Adipose tissue (tissue), 3 donors: Measurements from ENCODE around the gene MITF. TPM values are rescaled to one million over a fixed set of nuclear protein-coding genes. Genes with fewer than 3 reads are reported as not detected.

Experiments used
- H3K27ac ChIP-seq: one replicate; pipeline ENCODE4 v1.5.1; 2013; ENCODE audit warnings: low read depth, low read length
- WGBS, 3 donors: extraction: QIAGEN DNeasy Blood & Tissue Kit; methylation state at CpG; one replicate each; pipeline ENCODE4 v1.1.7; 2013; 5-methylcytosine and 5-hydroxymethylcytosine counted together
- polyA plus RNA-seq, 3 donors: library from polyadenylated mRNA; stranded (reverse); fragments of 200-250 nt; gene quantifications; one replicate each; pipeline ENCODE4 v1.2.3, GENCODE V29; 2013
- donor health status: healthy with polysubstance abuse.
- donor health status: Bipolar disorder and iron deficiency.
- donor health status: healthy.

MITF gene
- polyA plus RNA-seq, 3 donors: 1.6 to 13.3 (median 7.3) TPM

GRCh38 chr3:69723389-69723788, 15.9 kb upstream of the MITF start:
- no peak overlapping the region for H3K27ac ChIP-seq
- WGBS, 3 donors: 67 to 83% (median 73%) methylated on average over 4 of the region's 4 CpGs

- H3K27ac ChIP-seq: no peak overlapping the region
- 51 to 64% (median 63%) methylated on average over 2 of the region's 2 CpGs for WGBS, 3 donors
Measured at GRCh38 chr3:69724722-69725435, 14.4 kb upstream of the MITF start.

- H3K27ac ChIP-seq: no peak overlapping the region
Measured at GRCh38 chr3:69725994-69726571, 13.2 kb upstream of the MITF start.

DNA sequence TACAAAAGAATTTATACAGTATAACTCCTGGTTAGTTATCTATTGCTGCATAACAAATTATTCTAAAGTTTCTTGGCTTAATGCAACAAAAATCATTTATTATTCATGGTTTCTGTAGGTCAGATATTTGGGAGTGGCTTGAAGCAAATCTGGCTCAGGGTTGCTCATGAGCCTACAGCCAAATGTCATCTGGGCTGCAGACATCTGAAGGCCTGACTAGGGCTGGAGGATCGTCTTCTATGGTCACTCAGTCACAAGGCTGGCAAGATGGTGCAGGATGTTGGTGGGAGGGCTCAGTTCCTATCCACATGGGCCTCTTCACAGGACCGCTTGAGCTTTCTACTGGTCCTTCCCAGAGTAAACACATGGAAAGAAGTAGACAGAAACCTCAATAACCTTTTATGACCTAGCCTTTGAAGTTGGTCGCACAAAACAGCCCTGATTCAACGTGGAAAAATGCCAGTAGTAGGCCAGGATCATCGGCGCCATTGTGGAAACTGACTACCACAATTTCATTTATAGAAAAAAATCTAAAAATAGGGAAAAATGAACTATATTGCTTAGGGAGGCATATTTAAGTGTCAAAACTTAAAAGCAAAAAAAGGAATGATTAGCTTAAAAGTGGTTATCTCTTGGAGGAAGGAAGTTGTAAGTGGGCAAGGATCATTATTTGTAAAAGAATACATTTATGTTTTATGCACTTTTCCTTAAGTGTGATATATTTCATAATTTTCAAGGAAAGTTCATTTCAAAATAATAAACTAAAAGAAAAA, 9.9 kb upstream of the MITF start:
- no peak overlapping the region for H3K27ac ChIP-seq
- WGBS, 3 donors: 82 to 87% (median 85%) methylated on average over 6 of the region's 6 CpGs

More at GRCh38 chr3:69725994-69726571, 13.2 kb upstream of the MITF start:
- 85 to 91% (median 89%) methylated on average over 3 of the region's 3 CpGs for WGBS, 3 donors

- 52 to 68% (median 54%) methylated on average over 2 of the region's 2 CpGs for WGBS, 3 donors
- H3K27ac ChIP-seq: no peak overlapping the region
Measured at GRCh38 chr3:69731080-69731479, 8.2 kb upstream of the MITF start.

- WGBS, 3 donors: 76 to 88% (median 87%) methylated on average over 2 of the region's 2 CpGs
- H3K27ac ChIP-seq: no peak overlapping the region
Measured at GRCh38 chr3:69735893-69736292, 3.4 kb upstream of the MITF start.

- no peak overlapping the region for H3K27ac ChIP-seq
- 37 to 49% (median 44%) methylated on average over 3 of the region's 3 CpGs for WGBS, 3 donors
Measured at GRCh38 chr3:69737392-69737791, 1.9 kb upstream of the MITF start.

DNA sequence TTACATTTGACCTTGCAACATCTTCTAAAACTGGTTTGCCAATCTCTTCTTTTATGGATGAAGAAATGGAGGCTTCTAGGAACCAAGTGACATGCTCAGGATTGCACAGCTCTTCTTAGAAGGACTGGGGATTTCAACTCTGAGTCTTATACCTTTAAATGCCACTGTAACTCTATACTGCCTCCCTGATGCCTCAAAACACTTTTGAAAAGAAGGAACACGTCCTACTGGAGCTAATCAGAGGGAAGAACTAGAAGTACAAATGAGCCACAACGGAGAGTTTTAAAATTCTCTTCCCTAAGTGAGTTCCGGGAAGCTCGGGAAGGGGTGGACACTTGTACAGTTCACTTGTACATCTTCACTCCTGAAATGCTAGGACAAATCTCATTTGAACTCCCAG, 949 bp upstream of the MITF start:
- WGBS, 3 donors: 0 to 3% (median 0%) methylated on average over 4 of the region's 4 CpGs
- H3K27ac ChIP-seq: no peak overlapping the region

DNA sequence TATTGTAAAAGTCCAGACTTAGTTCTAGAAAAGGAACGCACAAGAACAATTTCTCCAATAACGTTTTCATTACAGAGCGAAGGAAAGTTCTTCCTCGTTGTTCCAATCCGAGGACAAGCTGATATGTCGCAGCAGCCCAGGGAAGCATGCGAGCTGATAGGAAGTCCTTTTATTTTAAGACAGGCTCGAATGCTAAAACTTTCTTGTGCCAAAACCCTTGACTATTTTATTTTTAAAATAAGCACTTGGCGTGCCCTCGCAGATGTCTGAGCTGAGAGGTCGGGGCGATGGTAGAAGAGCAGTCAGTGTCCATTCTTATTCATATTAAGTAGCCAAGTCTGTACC, 433 bp upstream of the MITF start:
- H3K27ac ChIP-seq: no peak overlapping the region
- WGBS, 3 donors: 0 to 1% (median 0%) methylated on average over 12 of the region's 12 CpGs

GRCh38 chr3:69740103-69741021, 1.1 kb downstream of the MITF start:
- no peak overlapping the region for H3K27ac ChIP-seq
- WGBS, 3 donors: 18 to 22% (median 21%) methylated on average over 26 of the region's 26 CpGs

- no peak overlapping the region for H3K27ac ChIP-seq
- 69 to 85% (median 84%) methylated on average over 13 of the region's 13 CpGs for WGBS, 3 donors
Measured at GRCh38 chr3:69741032-69741767, 1.9 kb downstream of the MITF start.

DNA sequence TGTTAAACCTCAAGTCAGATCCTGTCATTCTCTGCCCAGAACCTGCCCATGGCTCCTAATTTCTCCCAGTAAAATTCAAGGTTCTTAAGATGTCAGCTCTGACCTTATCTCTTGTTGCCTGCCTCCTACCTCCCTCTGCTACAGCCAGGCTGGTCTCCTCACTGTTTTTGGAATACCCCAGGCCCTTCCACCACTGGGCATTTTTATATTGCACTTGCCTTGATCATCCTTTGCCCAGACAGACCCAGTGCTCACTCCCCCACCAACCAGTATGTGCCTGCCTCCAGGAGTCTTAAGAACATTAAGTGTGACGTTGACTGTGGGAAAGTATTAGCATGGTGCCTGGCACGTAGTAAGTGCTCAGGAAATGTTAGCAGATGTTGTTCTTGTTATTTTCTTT, 3.1 kb downstream of the MITF start:
- WGBS, 3 donors: 76 to 93% (median 91%) methylated on average over 2 of the region's 2 CpGs
- H3K27ac ChIP-seq: no peak overlapping the region

GRCh38 chr3:69743975-69744906, 5.0 kb downstream of the MITF start:
- no peak overlapping the region for H3K27ac ChIP-seq
- WGBS, 3 donors: 87 to 91% (median 89%) methylated on average over 8 of the region's 8 CpGs

- 86 to 96% (median 90%) methylated on average over 2 of the region's 2 CpGs for WGBS, 3 donors
- H3K27ac ChIP-seq: no peak overlapping the region
Measured at GRCh38 chr3:69745505-69745904, 6.2 kb downstream of the MITF start.

GRCh38 chr3:69746119-69746518, 6.9 kb downstream of the MITF start:
- WGBS, 3 donors: 44 to 56% (median 45%) methylated on average over 2 of the region's 2 CpGs
- H3K27ac ChIP-seq: no peak overlapping the region

DNA sequence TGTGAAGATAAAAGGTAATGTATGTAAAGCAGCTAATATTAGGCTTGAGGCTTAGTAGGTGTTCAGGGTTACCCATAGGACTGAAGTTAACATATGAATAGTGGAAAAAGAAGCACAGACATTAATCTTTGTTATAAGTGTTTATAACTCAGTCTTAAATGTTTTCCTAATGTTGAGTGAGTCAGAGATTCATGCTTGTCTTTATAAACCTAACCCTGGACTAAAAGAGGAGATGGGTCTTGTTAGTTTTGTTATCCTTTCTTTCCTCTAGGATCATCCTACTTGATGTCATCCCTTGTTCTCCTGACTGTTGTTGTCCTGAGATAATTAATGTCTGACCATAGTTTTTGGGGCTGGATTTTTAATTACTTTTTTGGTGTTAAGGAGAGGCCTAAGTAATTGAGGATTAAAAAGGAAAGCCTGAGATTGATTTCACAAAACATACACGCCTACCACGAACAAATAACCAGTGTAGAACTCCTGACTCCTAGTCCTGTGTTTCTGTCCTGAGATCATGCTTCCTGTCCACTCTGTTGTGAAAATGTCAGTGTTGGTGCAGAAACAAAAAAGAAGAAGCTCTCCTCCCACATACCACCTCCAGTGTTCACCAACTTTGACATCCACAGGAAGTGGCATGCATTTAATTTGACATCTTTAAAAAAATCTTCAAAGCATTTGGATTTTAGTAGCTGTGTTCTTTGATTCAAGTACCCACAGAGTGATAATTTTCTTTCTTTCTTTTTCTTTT, 8.4 kb downstream of the MITF start:
- WGBS, 3 donors: 49 to 88% (median 49%) methylated on average over 2 of the region's 2 CpGs
- no peak overlapping the region for H3K27ac ChIP-seq
